IMR-90 (cell line): ENCODE data around the gene SDCCAG8. TPM values are rescaled to one million over a fixed set of nuclear protein-coding genes. Genes with fewer than 3 reads are reported as not detected.
A peak's percentile ranks its signal among the peaks of the same experiment; 100 is the strongest.

Experiments
- ATAC-seq: fragments of 200-7000 bp; cut with Tn5 transposase; 2 replicates; pipeline ENCODE4 v1.9.1; 2020; ENCODE audit warnings: low read depth, mild to moderate bottlenecking, moderate library complexity
- BruUV-seq: library from RNA; stranded (reverse); fragments of 400-500 nt; replicated peaks from 2 replicates; lab custom pipeline; 2021; lab: Mats Ljungman, UMichigan
- CTCF ChIA-PET: fragments of 300-600 bp; formaldehyde crosslinking; extraction: SDS; loops from one replicate; lab custom pipeline; 2021; ENCODE audit warnings: antibody characterized with exemption; lab: Yijun Ruan, JAX
- POLR2A ChIA-PET: fragments of 300-600 bp; sonication (Branson Sonifier 250); formaldehyde crosslinking; loops from one replicate; lab custom pipeline; 2022; ENCODE audit warnings: antibody characterized with exemption; ENCODE audit not compliant: unreplicated experiment; lab: Charles Lee
- DNase-seq: peaks from one replicate; pipeline ENCODE4 v3.0.0; 2013
- H2AFZ ChIP-seq: replicated peaks from 2 replicates; pipeline ENCODE3; 2013; ENCODE audit warnings: low read length, mild to moderate bottlenecking; ENCODE audit not compliant: poor library complexity
- H2AK5ac ChIP-seq: 2 replicates; pipeline ENCODE4 v1.6.1; 2013; ENCODE audit warnings: low read depth, low read length, inconsistent platforms
- H2AK9ac ChIP-seq: replicated peaks from 2 replicates; pipeline ENCODE3; 2013; ENCODE audit warnings: mild to moderate bottlenecking, low read depth, low read length, moderate library complexity; ENCODE audit not compliant: poor library complexity
- H2BK120ac ChIP-seq: 2 replicates; pipeline ENCODE4 v1.6.1; 2013; ENCODE audit warnings: low read depth, low read length, inconsistent platforms
- H2BK15ac ChIP-seq: 3 replicates; pipeline ENCODE4 v1.6.1; 2013; ENCODE audit warnings: low read depth, low read length, inconsistent platforms
- H2BK20ac ChIP-seq: 2 replicates; pipeline ENCODE4 v1.6.1; 2013; ENCODE audit warnings: low read depth, mild to moderate bottlenecking, inconsistent platforms, low read length, moderate library complexity
- H2BK5ac ChIP-seq: 2 replicates; pipeline ENCODE4 v1.6.1; 2013; ENCODE audit warnings: mild to moderate bottlenecking, low read depth, low read length, inconsistent platforms; ENCODE audit not compliant: poor library complexity, severe bottlenecking
- H3K14ac ChIP-seq: replicated peaks from 2 replicates; pipeline ENCODE4 v1.6.1; 2013; ENCODE audit warnings: low read depth, low read length, inconsistent platforms
- H3K18ac ChIP-seq: 2 replicates; pipeline ENCODE4 v1.6.1; 2013; ENCODE audit warnings: low read depth, low read length, control low read depth
- H3K23ac ChIP-seq: 2 replicates; pipeline ENCODE4 v1.6.1; 2013; ENCODE audit warnings: low read depth, low read length, inconsistent platforms
- H3K27ac ChIP-seq: 2 replicates; pipeline ENCODE4 v1.5.1; 2013; ENCODE audit warnings: mild to moderate bottlenecking, control low read depth, low read length; ENCODE audit not compliant: insufficient read depth
- H3K27me3 ChIP-seq: 2 replicates; pipeline ENCODE4 v1.6.1; 2013; ENCODE audit warnings: low read length; ENCODE audit not compliant: control insufficient read depth, insufficient read depth
- H3K36me3 ChIP-seq: 2 replicates; pipeline ENCODE4 v1.6.1; 2013; ENCODE audit warnings: low read length, mixed read lengths; ENCODE audit not compliant: control insufficient read depth, insufficient read depth
- H3K4ac ChIP-seq: 2 replicates; pipeline ENCODE4 v1.6.1; 2013; ENCODE audit warnings: low read depth, low read length, inconsistent platforms
- H3K4me1 ChIP-seq: 2 replicates; pipeline ENCODE4 v1.6.1; 2013; ENCODE audit warnings: low read length, mixed read lengths; ENCODE audit not compliant: control insufficient read depth, insufficient read depth
- H3K4me2 ChIP-seq: 2 replicates; pipeline ENCODE4 v1.6.1; 2013; ENCODE audit warnings: low read depth, mild to moderate bottlenecking, control low read depth, low read length, moderate library complexity
- H3K4me3 ChIP-seq: 2 replicates; pipeline ENCODE4 v1.5.1; 2013; ENCODE audit warnings: low read depth, mild to moderate bottlenecking, control low read depth, low read length, moderate library complexity; ENCODE audit not compliant: insufficient read depth
- H3K56ac ChIP-seq: 2 replicates; pipeline ENCODE4 v1.6.1; 2013; ENCODE audit warnings: low read length, inconsistent platforms; ENCODE audit not compliant: insufficient read depth; ENCODE audit errors: extremely low read depth
- H3K79me1 ChIP-seq, 2 experiments: 2 replicates each; pipeline ENCODE4 v1.6.1; 2013; ENCODE audit warnings: low read length in 2 of 2, inconsistent platforms in 1 of 2, low read depth in 1 of 2
- H3K9ac ChIP-seq: 2 replicates; pipeline ENCODE4 v1.6.1; 2013; ENCODE audit warnings: low read depth, low read length, control low read depth
- H3K9me1 ChIP-seq: 2 replicates; pipeline ENCODE4 v1.6.1; 2013; ENCODE audit warnings: low read length, inconsistent platforms; ENCODE audit not compliant: insufficient read depth
- H3K9me3 ChIP-seq: 2 replicates; pipeline ENCODE4 v1.6.1; 2013; ENCODE audit warnings: low read length; ENCODE audit not compliant: control insufficient read depth, insufficient read depth
- H4K20me1 ChIP-seq: 2 replicates; pipeline ENCODE4 v1.6.1; 2013; ENCODE audit warnings: low read length, inconsistent platforms; ENCODE audit not compliant: insufficient read depth
- H4K5ac ChIP-seq: 2 replicates; pipeline ENCODE4 v1.6.1; 2013; ENCODE audit warnings: mild to moderate bottlenecking, low read depth, low read length, control low read depth
- H4K8ac ChIP-seq, 2 experiments: 2 replicates each; pipeline ENCODE4 v1.6.1; 2013; ENCODE audit warnings: low read depth in 2 of 2, low read length in 2 of 2, control low read depth in 1 of 2, inconsistent platforms in 1 of 2
- H4K91ac ChIP-seq: 2 replicates; pipeline ENCODE4 v1.6.1; 2013; ENCODE audit warnings: low read depth, low read length, inconsistent platforms; ENCODE audit not compliant: insufficient read depth
- MAZ ChIP-seq: IDR thresholded peaks from 2 replicates; pipeline ENCODE4 v1.6.1; 2012; ENCODE audit warnings: low read depth, mild to moderate bottlenecking, low read length, improper control_type of control experiment, moderate library complexity, borderline replicate concordance
- MXI1 ChIP-seq: IDR thresholded peaks from 2 replicates; pipeline ENCODE4 v1.6.1; 2012; ENCODE audit warnings: low read depth, mild to moderate bottlenecking, low read length, moderate library complexity, borderline replicate concordance
- RCOR1 ChIP-seq: IDR thresholded peaks from 2 replicates; pipeline ENCODE4 v1.6.1; 2012; ENCODE audit warnings: mild to moderate bottlenecking, low read length, improper control_type of control experiment; ENCODE audit not compliant: insufficient replicate concordance
- RFX5 ChIP-seq: IDR thresholded peaks from 2 replicates; pipeline ENCODE4 v1.8.0; 2012; ENCODE audit warnings: low read depth, mild to moderate bottlenecking, low read length, moderate library complexity
- SMC3 ChIP-seq: fragments of 150-350 bp; IDR thresholded peaks from 2 replicates; pipeline ENCODE4 v1.6.1; 2016; ENCODE audit warnings: low read depth, mild to moderate bottlenecking, antibody characterized with exemption, low read length, moderate library complexity
- WGBS, 2 experiments: methylation state at CpG; one replicate each; pipeline versions ENCODE4 v1.1.5 to v1.1.7; 2013; ENCODE audit warnings: missing lambda C conversion rate in 2 of 2; ENCODE audit not compliant: insufficient read length in 1 of 2; ENCODE audit errors: extremely low coverage in 2 of 2; 5-methylcytosine and 5-hydroxymethylcytosine counted together
- dilution Hi-C: fragments of 300-500 bp; cut with HindIII; formaldehyde crosslinking; loops from one replicate; pipeline ENCODE4 v1.14.3; 2018; ENCODE audit warnings: low sequenced_read_pairs; ENCODE audit not compliant: unreplicated experiment
- in situ Hi-C: fragments of 300-500 bp; cut with MboI; formaldehyde crosslinking; loops from 3 replicates; pipeline ENCODE4 v1.14.3; 2019; ENCODE audit warnings: low sequenced_read_pairs, inconsistent platforms, mixed read lengths
- intact Hi-C: fragments of 100-400 bp; cut with micrococcal nuclease; formaldehyde crosslinking; loops from 2 replicates; pipeline ENCODE4 v1.10.0; 2022
- polyA plus RNA-seq, 3 experiments: library from polyadenylated mRNA; depleted of rRNA; stranded (reverse); fragments of >200 nt; gene quantifications; 2 replicates each; pipeline ENCODE4 v1.2.3, GENCODE V29; 2012; ENCODE audit warnings: low replicate concordance in 1 of 3
- total RNA-seq: library from RNA; depleted of rRNA; stranded (reverse); fragments of >200 nt; gene quantifications from 2 replicates; pipeline ENCODE4 v1.2.3, GENCODE V29; 2012

SDCCAG8 gene
- total and polyA plus RNA-seq, 2 of the 4 experiments (the other 2 are of a cell fraction), result 25.2 to 46.8 TPM

- 0 out of 2 replicates have a peak overlapping the region, but pooled peaks have one; percentile 39 for H4K5ac ChIP-seq
- no TSS peak for BruUV-seq
- H3K4me2 ChIP-seq, result peak overlapping the region; percentile 93
- no peaks in the 10 kb centered on the region for H3K79me1 ChIP-seq
- H3K9ac ChIP-seq, result no peak overlapping the region
- ChIA-PET CTCF (interaction anchor here (3.6 kb wide), 1 partner anchor 11 kb away, joined by 12 read pairs; no protein-coding TSS in a partner anchor), POLR2A (no interaction called here)
- peak overlapping the region; percentile 58; the same call in 1 of the 2 replicates for H3K23ac ChIP-seq
- H3K27ac ChIP-seq, result no peak overlapping the region
- H3K4me3 ChIP-seq, result peak overlapping the region; percentile 27; the same call in 1 of the 2 replicates
- H2AK9ac ChIP-seq, result no peak overlapping the region
- no peak overlapping the region for H3K4ac ChIP-seq
- no peak overlapping the region for H2BK5ac ChIP-seq
- no peak overlapping the region for H4K91ac ChIP-seq
- H3K36me3 ChIP-seq, result peaks cover 5% of the 10 kb centered on the region
- H2BK120ac ChIP-seq, result no peak overlapping the region
- H2AK5ac ChIP-seq, result no peak overlapping the region
- no peak overlapping the region; a peak in 1 of 4 replicates for H4K8ac ChIP-seq
- no peak overlapping the region for H3K18ac ChIP-seq
- TF ChIP-seq RFX5 (no peak), RCOR1 (no peak), MAZ (no peak), MXI1 (no peak), SMC3 (no peak)
- H3K9me3 ChIP-seq, result no peaks in the 10 kb centered on the region
- intact Hi-C loops (no loop called here), in situ Hi-C loops (no loop called here), dilution Hi-C loops (no loop called here)
- no peaks in the 10 kb centered on the region for H3K4me1 ChIP-seq
- no peak overlapping the region for H2BK20ac ChIP-seq
- no peak overlapping the region for H2AFZ ChIP-seq
- H3K14ac ChIP-seq, result no peak overlapping the region
- H3K9me1 ChIP-seq, result no peaks in the 10 kb centered on the region; the same call in 1 of the 2 replicates
- no peak overlapping the region for H3K56ac ChIP-seq
- no peak overlapping the region for H2BK15ac ChIP-seq
- H4K20me1 ChIP-seq, result no peaks in the 10 kb centered on the region
- ATAC-seq (peak; percentile 62), DNase-seq (peak; percentile 21)
- H3K27me3 ChIP-seq, result no peaks in the 10 kb centered on the region
- WGBS, 2 experiments, result no CpG with 5 or more reads among the region's 4 CpGs
Measured at GRCh38 chr1:243354511-243355153, 98.8 kb downstream of the SDCCAG8 start.
